NCI-H226 (cell line): ENCODE results near the gene MELK.

Source experiments
- DNase-seq: peaks from one replicate; pipeline ENCODE4 v3.0.0-alpha.2; 2015

The MELK gene

DNA sequence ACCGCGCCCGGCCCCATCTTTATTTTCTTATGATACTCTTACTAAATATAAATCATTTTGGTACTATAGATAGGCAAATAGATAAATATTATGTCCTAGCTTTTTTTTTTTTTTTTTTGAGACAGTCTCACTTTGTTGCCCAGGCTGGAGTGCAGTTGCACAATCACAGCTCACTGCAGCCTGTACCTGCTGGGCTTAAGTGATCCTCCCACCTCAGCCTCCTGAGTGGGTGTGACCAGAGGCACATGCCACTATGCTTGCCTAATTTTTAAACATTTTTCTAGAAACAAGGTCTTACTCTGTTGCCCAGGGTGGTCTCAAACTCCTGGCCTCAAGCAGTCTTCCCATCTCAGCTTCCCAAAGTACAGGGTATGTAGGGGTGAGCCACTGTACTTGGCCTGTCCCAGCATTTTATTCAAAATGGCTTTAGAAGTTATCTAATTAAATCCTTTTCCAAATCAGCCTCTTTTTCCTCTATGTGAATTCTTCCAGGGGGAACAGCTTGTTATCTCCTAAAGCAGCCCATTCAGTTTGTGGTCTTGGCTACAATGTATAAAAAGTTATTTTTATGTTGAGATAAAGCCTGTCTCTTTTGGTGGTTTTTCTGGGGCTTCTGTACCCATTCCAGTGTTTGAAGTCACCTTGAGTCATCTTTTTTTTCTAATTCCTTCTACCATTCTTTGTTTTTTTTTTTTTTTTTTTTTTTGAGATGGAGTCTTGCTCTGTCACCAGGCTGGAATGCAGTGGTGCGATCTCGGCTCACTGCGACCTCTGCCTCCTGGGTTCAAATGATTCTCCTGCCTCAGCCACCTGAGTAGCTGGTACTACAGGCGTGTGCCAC lies 12.1 kb downstream of the MELK start:
- peak; percentile 64 for DNase-seq

DNA sequence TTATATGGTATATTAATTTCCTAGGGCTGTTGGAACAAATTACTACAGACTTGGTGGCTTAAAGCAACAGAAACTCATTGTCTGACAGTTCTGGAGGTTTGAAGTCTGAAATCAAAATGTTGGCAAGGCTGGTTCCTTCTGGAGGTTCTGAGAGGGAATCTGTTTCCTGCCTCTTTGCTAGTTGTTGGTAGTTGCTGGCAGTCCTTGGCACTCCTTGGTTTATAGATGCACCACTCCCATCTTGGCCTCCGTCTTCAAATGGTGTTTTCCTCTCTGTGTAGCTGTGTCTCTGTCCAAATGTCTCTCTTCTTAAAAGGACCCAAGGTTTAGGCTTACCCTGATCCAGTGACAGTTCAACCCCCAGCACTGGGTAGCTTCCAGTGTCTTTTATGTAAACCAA lies 17.5 kb downstream of the MELK start:
- DNase-seq, result no peak

DNA sequence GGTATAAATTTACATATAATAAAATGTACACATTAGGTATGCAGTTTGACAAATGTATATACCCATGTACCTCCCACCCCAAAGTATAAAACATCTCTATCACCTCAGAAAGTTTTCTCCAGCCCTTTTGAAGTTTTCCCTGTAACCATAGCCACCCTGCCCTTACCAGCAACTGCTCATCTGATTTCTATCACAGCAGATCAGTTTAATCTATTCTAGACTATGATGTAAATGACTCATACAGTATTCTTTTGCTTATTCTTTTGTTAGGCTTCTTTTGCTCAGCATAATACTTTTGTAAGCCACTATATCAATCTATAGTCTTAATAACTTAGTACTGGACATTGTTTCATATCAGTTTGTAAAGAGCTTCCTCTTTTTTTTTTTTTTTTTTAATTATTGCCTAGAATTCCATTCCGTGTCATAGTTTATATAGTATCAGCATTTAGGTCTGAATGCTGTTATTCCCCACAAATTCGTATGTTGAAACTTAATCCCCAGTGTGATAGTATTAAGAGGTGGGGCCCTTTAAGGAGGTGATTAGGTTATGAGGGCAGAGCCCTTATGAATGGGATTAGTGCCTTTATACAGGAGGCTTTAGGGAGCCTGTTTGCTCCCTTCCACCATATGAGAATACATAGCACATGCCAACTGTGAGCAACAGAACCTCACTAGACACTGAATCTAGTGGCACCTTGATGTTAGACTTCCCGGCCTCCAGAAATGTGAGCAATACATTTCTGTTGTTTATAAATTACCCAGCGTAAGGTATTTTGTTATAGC lies 20.3 kb downstream of the MELK start:
- no peak for DNase-seq

DNA sequence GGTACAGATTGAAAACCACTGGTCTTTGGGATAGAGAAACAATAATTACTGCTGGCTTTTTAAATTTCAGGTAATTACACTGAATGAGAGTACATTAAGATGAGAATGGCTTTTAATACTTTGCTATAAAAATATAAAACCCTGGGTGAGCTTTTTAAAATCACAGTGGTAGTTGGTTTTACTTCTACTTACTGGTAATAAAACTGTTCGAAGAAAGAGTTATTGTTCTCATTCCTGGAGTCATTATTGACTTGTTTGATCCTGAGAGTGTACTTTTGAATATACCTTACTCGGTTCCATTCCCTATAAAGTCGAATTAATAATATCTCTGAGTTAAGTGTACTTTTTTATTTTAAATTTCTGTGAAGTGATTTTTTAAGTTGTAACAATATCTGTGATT lies 21.5 kb downstream of the MELK start:
- no peak for DNase-seq

DNA sequence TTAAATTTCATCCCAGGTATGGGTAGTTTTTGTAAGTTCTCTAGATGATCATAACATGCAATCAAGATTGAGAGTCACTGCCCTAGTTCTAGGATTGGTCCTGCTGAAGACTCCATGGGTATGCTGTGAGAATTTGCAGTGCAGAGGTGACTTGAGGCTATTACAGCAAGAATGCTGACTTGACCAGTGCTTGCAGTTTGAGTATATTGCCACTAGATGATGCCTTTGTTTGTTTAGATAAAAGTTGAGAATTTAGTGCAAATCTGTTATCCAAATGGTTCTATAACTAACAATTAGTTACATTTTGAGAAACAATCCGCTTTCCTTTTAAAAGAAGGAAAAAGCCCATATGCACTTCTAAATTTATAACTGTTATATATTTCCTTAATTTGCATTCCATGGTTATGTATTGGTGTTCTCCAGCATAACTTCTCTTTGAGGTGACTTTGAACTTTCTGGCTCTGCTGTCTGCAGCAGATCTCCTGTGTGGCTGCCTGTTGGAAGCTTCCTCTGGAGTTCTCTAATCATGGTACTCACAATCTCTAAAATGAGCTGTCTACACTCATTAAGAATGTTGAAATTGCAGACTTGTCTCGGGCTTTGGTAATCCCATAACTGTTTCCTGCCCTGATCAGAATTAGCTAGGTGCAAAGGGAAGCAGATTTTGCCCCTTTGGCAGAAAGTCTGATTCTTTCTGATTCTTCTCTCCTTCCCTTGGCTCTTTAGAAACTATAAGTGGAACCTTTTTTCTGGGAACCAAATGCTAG lies 24.9 kb downstream of the MELK start:
- no peak for DNase-seq

DNA sequence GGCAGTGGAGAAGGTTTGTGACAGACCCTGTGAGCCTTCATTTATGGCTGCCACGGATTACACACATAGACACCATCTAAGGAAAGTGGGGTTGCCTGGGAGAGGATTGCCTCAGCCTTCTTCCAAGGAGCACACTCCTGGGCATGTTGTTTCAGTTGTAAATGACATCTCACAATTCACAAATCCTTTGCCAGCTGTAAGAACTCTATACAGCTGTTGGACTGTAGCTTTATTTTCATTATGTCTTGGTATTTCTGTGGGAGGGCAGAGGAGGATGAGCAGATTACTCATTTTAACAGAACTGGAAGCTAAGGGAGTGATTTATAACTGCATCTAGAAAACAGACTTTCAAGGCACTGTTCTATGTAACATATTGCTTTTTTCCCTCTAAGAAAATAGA lies 25.6 kb downstream of the MELK start:
- DNase-seq, result no peak

DNA sequence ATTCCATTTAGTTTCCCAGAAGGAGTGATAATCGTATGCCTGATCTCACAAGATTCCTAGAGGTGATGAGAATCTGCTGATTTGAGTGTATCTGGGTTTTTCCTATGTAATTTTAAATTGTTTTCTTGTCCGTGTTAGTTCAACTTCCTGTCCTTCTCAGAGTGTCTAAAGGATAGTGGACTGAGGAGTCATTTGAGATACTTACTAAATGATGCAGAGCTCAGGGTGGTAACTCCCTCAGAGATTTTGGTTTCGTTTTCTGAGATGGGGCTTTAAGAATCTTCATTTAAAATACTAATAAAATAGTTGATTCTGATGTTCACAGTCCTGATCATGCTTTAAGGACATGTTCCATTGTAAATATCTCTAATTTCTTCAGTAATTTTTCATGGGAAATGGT lies 30.3 kb downstream of the MELK start:
- DNase-seq, result no peak

DNA sequence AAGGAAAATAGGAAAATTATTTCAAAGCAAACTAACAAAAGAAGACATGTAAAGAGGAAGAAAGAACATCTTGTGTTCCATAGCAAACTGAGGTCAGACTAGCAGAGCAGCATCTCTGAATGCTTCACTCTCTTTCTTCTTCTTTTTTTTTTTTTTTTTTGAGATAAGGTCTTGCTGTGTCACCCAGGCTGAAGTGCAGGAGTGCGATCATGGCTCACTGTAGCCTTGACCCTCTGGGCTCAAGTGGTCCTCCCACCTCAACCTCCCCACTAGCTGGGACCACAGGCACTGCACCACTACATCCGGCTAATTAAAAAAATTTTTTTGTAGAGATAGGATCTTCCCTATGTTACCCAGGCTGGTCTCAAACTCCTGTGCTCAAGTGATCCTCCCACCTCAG lies 36.6 kb downstream of the MELK start:
- DNase-seq, result no peak

DNA sequence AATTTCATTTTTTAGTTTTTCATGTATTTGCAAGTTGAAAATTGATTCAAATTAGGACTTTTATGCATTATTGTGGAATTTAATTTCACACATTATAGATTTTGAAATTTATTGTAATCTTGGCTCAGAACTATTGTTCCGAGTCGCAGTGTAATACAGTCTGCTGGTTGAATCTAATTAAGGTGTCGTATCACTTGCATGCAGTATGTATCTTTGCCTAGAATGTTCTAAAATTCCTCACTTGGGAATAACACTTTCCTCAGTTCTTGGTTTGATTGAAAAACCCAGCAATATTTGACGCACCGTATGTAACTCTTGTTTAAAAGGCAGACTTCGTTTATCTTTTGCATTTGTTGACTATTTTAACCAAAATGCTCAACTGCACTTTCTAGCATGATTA lies 49.4 kb downstream of the MELK start:
- DNase-seq, result no peak

DNA sequence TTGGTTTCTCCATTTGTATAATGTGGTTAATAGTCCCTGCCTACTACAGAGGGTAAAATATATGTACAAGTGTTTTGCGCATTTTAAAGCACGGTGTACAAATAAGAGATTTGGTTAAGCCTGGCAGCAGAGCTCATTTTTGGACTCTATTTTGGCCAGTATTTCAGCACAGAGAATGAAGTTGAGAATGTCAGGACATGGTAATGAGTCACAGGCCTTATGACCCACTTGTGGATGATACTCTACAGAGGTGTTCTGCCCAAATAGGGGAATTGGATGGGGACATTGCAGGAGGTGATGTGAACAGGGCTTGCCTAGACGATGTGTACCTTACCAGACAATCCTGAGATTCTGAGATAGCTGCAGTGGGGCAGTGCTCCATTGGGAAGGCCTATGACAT lies 50.6 kb downstream of the MELK start:
- no peak for DNase-seq

DNA sequence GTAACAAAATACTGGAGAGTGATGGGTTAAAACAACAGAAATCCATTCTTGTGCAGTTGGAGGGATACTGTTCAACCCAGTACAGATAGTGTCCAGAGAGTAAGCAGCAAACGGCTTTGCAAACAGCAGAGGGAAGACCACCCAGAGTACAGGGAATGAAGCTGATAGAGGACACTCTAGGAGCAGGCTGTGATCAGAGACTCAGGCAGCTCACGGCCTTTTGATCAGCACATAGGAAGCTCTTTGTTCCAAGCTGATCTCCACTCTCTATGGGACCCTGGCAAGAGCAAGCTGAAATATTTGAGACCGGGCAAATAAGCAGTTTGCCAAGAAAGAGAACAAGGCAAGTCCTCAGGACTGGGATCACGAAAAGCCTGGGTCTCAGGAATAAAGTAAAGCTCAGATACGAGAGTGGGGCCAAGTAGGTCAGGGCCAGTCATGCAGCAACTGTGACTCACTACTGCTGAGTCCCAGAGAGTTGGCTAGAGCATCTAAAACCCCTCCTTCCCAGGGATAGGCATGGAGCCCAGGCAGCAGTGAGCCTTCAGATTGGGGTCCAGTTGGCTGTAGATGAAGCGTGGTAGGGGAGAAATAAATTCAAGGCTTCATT lies 52.4 kb downstream of the MELK start:
- DNase-seq, result peak; percentile 48

DNA sequence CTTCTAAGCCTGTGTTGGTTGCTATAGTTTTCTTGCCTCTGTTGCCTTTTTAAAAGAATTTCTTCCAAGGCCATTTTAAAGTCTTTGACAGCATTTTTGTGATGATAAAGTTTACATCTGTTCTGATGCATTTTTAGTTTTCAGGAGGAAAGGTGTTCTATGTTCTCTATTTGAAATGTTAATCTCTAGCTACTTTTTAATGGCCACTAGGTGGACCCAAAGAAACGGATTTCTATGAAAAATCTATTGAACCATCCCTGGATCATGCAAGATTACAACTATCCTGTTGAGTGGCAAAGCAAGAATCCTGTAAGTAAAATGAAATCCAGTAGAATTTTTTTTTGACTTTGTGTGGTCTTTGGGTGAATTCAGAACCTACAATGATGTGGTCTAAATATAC lies 60.2 kb downstream of the MELK start:
- DNase-seq, result peak; percentile 1

DNA sequence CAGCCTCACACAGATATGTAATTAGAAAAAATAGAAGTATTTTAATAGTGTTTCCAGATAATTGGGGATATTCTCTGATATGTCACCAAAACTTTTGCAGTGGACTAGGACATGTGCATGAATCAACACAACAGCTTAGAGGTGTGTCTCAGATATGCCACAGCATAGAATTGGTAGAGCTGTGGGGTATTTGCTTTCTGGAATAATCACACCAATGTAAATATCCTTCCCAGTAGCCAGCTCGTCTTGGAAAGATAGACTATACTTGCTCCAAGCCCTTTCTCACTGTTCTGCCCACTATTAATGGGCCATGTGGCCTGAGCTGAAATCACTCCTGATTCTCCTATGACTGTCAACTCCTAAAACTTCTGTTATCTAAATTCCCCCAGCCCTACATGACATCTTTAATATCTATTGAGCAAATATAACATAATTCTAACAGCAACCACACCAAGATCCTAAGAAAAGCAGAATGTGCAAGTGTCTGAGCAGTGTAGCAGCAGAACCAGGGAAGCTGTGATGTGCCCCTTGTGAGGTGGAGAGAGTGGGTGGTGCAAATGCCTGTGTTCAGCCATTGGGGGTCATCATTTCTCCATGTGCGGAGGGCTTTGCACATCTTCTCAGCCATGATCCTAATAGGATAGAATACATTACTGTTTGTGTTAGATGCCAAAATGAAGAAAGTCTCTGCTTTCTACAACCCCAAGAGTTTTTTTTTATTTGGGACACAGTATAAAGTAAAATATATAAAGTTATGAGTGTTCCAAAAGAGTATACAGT lies 65.0 kb downstream of the MELK start:
- DNase-seq, result no peak

DNA sequence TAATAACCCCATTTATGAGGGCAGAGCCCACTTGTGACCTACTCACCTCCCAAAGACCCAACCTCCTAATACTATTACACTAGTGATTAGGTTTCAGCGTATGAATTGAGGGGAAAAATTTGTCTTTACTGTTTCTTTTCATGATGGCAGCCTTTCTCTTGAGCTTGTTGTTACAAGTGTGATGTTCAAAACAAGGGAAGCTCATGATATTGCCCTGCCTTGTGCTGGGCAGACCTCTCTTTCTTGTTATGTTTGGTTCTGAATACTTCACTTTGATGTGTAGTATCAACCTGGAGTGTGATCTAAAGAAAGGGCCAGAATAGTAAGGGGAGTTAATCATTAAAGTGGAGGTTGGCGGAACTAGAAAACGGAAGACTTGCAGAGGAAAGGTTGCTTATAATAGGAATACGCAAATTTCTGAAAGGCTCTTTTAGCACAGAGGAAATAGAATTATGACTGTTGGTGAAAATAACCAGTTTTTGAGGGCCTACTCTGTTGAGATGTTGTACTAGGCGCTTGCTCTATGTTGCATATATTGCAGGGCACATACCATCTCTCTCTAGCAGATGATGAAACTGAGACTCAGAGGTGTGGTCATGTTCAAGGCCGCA lies 68.2 kb downstream of the MELK start:
- no peak for DNase-seq

DNA sequence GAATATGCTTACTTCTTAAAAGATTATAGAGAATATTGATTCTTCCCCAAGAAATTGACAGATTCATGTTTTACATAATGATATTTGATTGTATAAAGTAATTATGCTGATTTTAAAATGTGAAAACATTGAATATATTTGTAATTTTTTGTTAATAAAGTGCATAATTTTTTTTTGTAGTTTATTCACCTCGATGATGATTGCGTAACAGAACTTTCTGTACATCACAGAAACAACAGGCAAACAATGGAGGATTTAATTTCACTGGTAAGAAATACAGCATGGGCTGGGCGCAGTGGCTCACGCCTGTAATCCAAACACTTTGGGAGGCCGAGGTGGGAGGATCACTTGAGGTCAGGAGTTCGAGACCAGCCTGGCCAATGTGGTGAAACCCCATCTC lies 70.1 kb downstream of the MELK start:
- DNase-seq, result no peak

DNA sequence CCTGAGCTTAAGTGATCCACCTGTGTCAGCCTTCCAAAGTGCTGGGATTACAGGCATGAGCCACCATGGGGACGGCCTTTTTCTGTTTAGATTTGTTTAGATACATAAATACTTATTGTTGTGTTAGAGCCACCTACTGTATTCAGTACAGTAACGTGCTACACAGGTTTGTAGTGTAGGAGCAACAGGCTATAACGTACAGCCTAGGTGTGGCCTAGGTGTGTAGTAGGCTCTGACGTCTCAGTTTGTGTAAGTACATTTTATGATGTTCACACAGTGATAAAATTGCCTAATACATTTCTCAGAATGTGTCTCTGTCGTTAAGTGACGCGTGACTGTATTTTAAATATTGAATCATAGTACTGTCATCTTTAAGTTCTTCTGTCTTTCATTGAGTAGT lies 84.1 kb downstream of the MELK start:
- DNase-seq, result no peak

DNA sequence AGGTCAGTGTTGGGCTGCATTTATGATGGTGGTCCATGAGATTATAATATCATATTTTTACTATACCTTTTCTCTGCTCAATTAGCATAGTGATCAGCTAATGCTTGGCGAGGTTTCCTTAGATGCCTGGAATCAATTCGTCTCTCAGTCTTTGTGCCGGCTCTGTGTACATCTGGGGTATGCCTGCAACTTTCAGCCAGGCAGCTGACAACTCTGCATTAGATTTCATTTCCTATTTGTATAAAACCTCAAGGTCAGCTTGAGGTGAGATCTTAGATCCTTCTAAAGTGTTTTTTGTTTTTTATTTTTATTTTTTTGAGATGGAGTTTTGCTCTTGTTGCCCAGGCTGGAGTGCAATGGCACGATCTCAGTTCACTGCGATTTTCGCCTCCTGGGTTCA lies 86.8 kb downstream of the MELK start:
- no peak for DNase-seq

DNA sequence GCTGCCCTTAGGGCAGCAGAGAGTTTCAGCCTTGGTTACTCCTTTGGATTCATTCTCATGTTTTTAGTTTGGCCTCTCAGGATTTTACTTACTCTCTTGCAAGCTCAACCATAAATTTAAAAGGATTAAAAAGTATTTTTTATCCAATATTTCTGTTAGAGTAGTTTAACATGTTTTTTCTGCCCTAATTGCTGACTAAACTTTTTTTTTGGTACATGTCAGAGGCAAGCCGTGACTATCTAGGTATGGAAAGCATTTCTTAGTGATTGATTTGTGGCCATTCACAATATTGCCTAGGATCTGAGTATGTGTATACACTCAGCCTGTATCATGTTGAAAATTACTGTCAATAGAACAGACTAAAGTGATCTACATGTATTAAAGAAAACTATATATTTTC lies 92.1 kb downstream of the MELK start:
- DNase-seq, result no peak

DNA sequence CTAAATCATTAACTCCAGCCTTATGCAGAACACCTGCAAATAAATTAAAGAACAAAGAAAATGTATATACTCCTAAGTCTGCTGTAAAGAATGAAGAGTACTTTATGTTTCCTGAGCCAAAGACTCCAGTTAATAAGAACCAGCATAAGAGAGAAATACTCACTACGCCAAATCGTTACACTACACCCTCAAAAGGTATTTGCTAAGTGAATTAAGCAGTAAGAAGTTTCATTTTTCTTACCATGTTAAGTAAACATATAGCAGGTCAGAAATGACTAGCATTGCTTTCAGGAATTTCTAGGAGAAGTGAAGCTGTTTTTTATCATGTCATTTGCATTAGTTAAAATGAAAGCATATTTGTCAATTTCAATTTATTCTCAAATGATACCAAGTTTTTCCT lies 92.7 kb downstream of the MELK start:
- no peak for DNase-seq

DNA sequence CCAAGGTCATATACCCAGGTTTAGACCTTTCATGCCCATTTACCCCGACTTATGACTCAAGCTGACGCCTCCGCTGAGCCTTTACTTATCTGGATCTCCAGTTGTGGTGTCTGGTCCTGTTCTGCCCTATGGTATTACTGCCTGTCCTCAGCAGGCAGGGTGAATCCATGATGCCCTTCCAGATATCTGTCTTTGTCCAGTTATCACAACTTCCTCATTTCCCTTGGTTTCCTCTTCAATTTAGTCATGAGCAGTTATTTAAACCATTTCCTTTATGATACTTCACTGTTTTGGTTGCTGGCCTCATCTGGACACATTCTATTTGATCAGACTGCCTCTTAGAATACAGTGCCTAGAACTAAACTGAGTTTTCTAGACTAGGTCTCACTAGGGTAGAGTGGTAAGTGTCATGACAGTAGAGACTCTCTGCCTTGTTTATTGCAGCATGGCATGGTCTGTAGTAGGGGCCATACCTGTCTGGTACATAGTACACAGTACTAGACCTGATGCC lies 93.3 kb downstream of the MELK start:
- peak; percentile 2 for DNase-seq

DNA sequence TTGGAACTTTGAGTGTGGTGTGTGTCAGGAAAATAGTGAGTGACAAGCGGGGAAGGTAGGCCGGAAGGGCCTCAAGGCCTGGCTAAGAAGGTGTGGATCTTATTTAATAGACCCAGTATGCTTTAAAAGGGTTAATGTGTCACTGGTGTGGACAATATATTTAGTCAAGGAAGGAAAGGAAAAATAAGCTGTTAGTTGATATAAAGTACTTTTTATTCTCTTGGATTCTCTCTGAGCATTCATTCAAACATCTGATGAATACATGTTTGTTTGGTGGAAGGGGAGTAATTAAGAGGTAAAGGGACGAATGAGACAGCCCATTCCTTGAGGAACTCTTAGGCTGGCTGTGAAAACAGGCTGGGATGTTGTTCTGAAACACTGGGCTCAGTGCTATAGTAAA lies 98.9 kb downstream of the MELK start:
- no peak for DNase-seq

DNA sequence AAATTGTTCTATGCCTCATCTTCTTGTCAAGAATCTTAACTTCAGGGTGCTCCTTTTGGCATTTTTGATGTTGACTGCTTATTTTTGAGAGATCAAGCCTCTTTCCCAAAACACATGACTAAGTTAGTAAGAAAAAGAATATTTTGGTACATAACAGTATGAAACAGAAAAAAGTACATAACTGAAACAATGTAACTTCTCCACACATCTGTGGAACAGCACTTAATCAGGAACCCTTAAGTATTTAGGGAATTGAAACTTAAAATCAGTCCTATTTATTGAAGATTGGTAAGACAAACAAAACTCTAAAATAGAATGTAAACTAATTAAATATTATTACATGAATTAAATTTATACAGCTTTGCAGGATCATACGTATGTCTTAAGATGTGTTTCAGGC lies 103.4 kb downstream of the MELK start:
- no peak for DNase-seq
